Activated T-helper 2 cell treated with anti-CD3 and anti-CD28 coated beads, Interferon-gamma antibody, Interleukin-2, Interleukin-4, amounts not matched to agents 10 μg/mL and 5 μg/mL and 100 μg/mL, durations not matched to agents 14 hours and 24 hours and 36 hours (primary cell): ENCODE data around the gene NOD1. TPM values are rescaled to one million over a fixed set of nuclear protein-coding genes. Genes with fewer than 3 reads are reported as not detected.
"Not testable (repeated sequence)": the region's sequence is repeated elsewhere in the genome, so short reads cannot be mapped to it uniquely, and the experiment has no call there.

Experiments used
- DNase-seq: peaks from one replicate; pipeline ENCODE4 v3.0.0; 2021; ENCODE audit warnings: low spot score
- H3K27ac Mint-ChIP-seq: one replicate; pipeline ENCODE4 v1.8.0; 2021; ENCODE audit warnings: mixed read lengths
- H3K27me3 Mint-ChIP-seq: one replicate; pipeline ENCODE4 v1.8.0; 2021; ENCODE audit warnings: low read depth, mixed read lengths
- H3K36me3 Mint-ChIP-seq: one replicate; pipeline ENCODE4 v1.8.0; 2021; ENCODE audit warnings: low read depth, mixed read lengths
- H3K4me1 Mint-ChIP-seq: one replicate; pipeline ENCODE4 v1.8.0; 2021; ENCODE audit warnings: low read depth, mixed read lengths
- H3K4me3 Mint-ChIP-seq: one replicate; pipeline ENCODE4 v1.8.0; 2021; ENCODE audit warnings: low read depth, mild to moderate bottlenecking, moderate library complexity, mixed read lengths
- H3K9me3 Mint-ChIP-seq: one replicate; pipeline ENCODE4 v1.8.0; 2021; ENCODE audit warnings: mixed read lengths
- intact Hi-C: fragments of 100-400 bp; cut with micrococcal nuclease; formaldehyde crosslinking; loops from one replicate; pipeline ENCODE4 v1.15.1; 2023
- total RNA-seq: library from RNA; stranded (reverse); gene quantifications from 2 replicates; pipeline ENCODE4 v1.2.3, GENCODE V29; 2022

NOD1 gene
- total RNA-seq, 1 donor from 2014 or later: 14.8 TPM

DNA sequence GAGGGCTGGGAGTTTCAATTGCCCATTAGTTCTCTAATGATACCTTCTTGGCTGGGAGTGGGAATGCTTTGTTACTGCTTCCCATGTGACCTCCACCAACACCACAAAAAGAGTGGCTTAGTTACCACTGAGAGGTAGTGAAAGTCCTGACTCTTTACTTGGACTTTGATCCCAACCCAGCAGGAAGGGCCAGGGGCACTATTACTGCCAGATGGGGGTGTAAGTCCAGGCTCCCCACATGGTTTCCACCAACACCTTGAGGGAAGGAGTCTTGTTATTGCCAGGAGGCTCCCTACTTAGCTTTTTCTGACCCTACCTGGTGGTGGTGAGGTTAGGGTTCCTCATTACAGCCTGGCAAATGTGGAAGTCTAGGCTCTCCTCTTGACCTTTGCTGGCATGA is 14.6 kb upstream of the NOD1 start:
- intact Hi-C loops: no loop called here
- no peak for DNase-seq
- H3K4me3 Mint-ChIP-seq: no peak overlapping the region
- peaks cover 25% of the 10 kb centered on the region for H3K9me3 Mint-ChIP-seq
- peaks cover 2% of the 10 kb centered on the region for H3K4me1 Mint-ChIP-seq
- no peak overlapping the region for H3K27ac Mint-ChIP-seq
- H3K27me3 Mint-ChIP-seq: peaks cover 6% of the 10 kb centered on the region
- H3K36me3 Mint-ChIP-seq: peaks cover 28% of the 10 kb centered on the region

- intact Hi-C loops: no loop called here
- Mint-ChIP-seq H3K27me3 (peaks cover 15% of the 10 kb centered on the region), H3K4me3 (no peak overlapping the region), H3K9me3 (peaks cover 25% of the 10 kb centered on the region), H3K27ac (no peak overlapping the region), H3K36me3 (peaks cover 20% of the 10 kb centered on the region), H3K4me1 (peaks cover 2% of the 10 kb centered on the region)
- no peak for DNase-seq
Observed at GRCh38 chr7:30491417-30491816, 12.8 kb upstream of the NOD1 start.

DNA sequence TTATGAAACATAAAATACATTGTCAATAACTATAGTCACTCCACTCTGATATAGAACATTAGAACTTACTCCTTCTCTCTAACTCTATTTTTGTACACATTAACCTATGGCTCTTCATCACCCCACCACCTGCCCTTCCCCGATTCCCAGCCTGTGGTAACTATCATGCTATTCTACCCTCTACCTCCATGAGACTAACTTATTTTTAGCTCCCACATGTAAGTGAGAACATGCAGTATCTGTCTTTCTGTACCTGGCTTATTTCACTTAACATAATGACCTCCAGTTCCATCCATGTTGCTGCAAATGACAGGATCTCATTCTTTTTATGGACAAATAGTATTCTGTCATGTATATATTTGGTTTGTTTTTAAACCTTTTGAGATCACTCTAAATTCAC is 8.8 kb upstream of the NOD1 start:
- no peak for DNase-seq
- Mint-ChIP-seq H3K4me3 (no peak overlapping the region), H3K27ac (no peak overlapping the region), H3K9me3 (peaks cover 15% of the 10 kb centered on the region), H3K27me3 (peaks cover 19% of the 10 kb centered on the region), H3K36me3 (no peaks in the 10 kb centered on the region), H3K4me1 (no peaks in the 10 kb centered on the region)
- intact Hi-C loops: no loop called here

GRCh38 chr7:30485667-30486066 is 7.1 kb upstream of the NOD1 start:
- intact Hi-C loops: no loop called here
- no peak overlapping the region for H3K4me3 Mint-ChIP-seq
- no peaks in the 10 kb centered on the region for H3K9me3 Mint-ChIP-seq
- H3K36me3 Mint-ChIP-seq: no peaks in the 10 kb centered on the region
- peaks cover 17% of the 10 kb centered on the region for H3K27me3 Mint-ChIP-seq
- H3K27ac Mint-ChIP-seq: no peak overlapping the region
- no peak for DNase-seq
- H3K4me1 Mint-ChIP-seq: no peaks in the 10 kb centered on the region

- DNase-seq, H3K27ac Mint-ChIP-seq, intact Hi-C loops, H3K36me3 Mint-ChIP-seq, H3K4me3 Mint-ChIP-seq, H3K9me3 Mint-ChIP-seq, H3K27me3 Mint-ChIP-seq: not testable (repeated sequence)
- peaks cover 25% of the 10 kb centered on the region for H3K4me1 Mint-ChIP-seq
Observed at GRCh38 chr7:30481416-30481815, 2.8 kb upstream of the NOD1 start.

- Mint-ChIP-seq H3K4me3 (peak overlapping the region; percentile 91), H3K9me3 (no peaks in the 10 kb centered on the region), H3K27me3 (no peaks in the 10 kb centered on the region), H3K27ac (peak overlapping the region; percentile 80), H3K36me3 (peaks cover 6% of the 10 kb centered on the region), H3K4me1 (peaks cover 44% of the 10 kb centered on the region)
- intact Hi-C loops: loop anchor here (1.0 to 5.0 kb wide), 6 partner anchors 115 to 451 kb away; partner anchors contain the start of genes GARS1, PLEKHA8 and ZNRF2
- peak; percentile 26 for DNase-seq
Observed at GRCh38 chr7:30479202-30480120, 877 bp upstream of the NOD1 start.

- intact Hi-C loops: loop anchor here (5.0 kb wide), 1 partner anchor 129 kb away; no protein-coding TSS in a partner anchor
- Mint-ChIP-seq H3K27ac (peak overlapping the region; percentile 54), H3K9me3 (no peaks in the 10 kb centered on the region), H3K4me1 (peaks cover 68% of the 10 kb centered on the region), H3K27me3 (no peaks in the 10 kb centered on the region), H3K4me3 (peak overlapping the region; percentile 59), H3K36me3 (peaks cover 31% of the 10 kb centered on the region)
- DNase-seq: peak; percentile 7
Observed at GRCh38 chr7:30476459-30477145, 2.0 kb downstream of the NOD1 start.

DNA sequence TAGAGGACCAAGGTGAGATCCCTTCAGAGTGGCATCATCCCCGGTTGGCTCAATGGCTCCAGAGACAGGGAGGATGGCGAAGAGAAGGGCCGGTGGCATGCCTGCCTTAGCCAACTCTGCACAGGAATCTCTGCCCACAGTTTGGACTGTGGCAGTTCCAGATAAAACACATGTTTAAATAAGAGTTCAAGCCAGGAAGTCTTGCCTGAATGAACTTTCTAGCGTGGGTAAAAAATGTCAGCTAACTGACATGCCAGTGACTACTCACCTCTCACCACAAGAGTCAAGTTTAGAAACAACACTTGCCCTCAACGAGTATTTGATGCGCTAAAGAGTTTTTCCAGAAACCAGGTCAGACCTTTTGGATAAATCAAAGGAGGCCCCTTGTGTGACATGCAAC is 3.0 kb downstream of the NOD1 start:
- H3K9me3 Mint-ChIP-seq: no peaks in the 10 kb centered on the region
- H3K36me3 Mint-ChIP-seq: peaks cover 32% of the 10 kb centered on the region
- DNase-seq: peak; percentile 7
- intact Hi-C loops: loop anchor here (5.0 kb wide), 1 partner anchor 128 kb away; no protein-coding TSS in a partner anchor
- H3K4me1 Mint-ChIP-seq: peaks cover 76% of the 10 kb centered on the region
- peak overlapping the region; percentile 54 for H3K27ac Mint-ChIP-seq
- H3K4me3 Mint-ChIP-seq: peak overlapping the region; percentile 35
- H3K27me3 Mint-ChIP-seq: no peaks in the 10 kb centered on the region

GRCh38 chr7:30474893-30475292 is 3.7 kb downstream of the NOD1 start:
- intact Hi-C loops: loop anchor here (5.0 kb wide), 1 partner anchor 128 kb away; no protein-coding TSS in a partner anchor
- Mint-ChIP-seq H3K27ac (peak overlapping the region; percentile 25), H3K4me3 (no peak overlapping the region)

GRCh38 chr7:30474485-30474884 is 4.1 kb downstream of the NOD1 start:
- H3K27me3 Mint-ChIP-seq: no peaks in the 10 kb centered on the region
- H3K4me1 Mint-ChIP-seq: peaks cover 73% of the 10 kb centered on the region
- peaks cover 40% of the 10 kb centered on the region for H3K36me3 Mint-ChIP-seq
- intact Hi-C loops: no loop called here
- peak overlapping the region; percentile 56 for H3K27ac Mint-ChIP-seq
- no peak overlapping the region for H3K4me3 Mint-ChIP-seq
- H3K9me3 Mint-ChIP-seq: no peaks in the 10 kb centered on the region
- DNase-seq: peak; percentile 4

More at GRCh38 chr7:30474893-30475292, 3.7 kb downstream of the NOD1 start:
- Mint-ChIP-seq H3K9me3 (no peaks in the 10 kb centered on the region), H3K4me1 (peaks cover 76% of the 10 kb centered on the region), H3K27me3 (no peaks in the 10 kb centered on the region), H3K36me3 (peaks cover 39% of the 10 kb centered on the region)
- peak; percentile 2 for DNase-seq

DNA sequence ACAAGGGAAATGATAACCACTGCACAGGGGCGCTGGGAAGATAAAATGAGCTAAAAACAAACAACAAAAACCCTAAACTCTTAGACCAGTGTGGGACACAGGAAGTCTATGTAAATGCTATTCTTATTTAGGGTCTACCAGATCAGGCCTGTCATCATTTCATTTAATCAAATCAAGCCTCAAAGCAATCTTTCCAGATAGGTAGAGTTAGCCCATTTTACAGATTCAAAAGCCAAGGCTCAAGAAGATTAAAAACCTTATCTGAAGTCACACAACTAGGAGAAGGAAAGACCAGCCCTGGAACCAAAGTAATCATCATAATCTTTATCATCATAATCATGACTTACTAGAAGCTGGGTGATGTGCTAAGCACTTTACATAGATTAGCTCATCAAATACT is 4.7 kb downstream of the NOD1 start:
- DNase-seq: no peak
- H3K36me3 Mint-ChIP-seq: peaks cover 40% of the 10 kb centered on the region
- intact Hi-C loops: no loop called here
- no peak overlapping the region for H3K4me3 Mint-ChIP-seq
- H3K27me3 Mint-ChIP-seq: no peaks in the 10 kb centered on the region
- no peaks in the 10 kb centered on the region for H3K9me3 Mint-ChIP-seq
- peaks cover 71% of the 10 kb centered on the region for H3K4me1 Mint-ChIP-seq
- peak overlapping the region; percentile 56 for H3K27ac Mint-ChIP-seq

GRCh38 chr7:30472784-30473775 is 5.5 kb downstream of the NOD1 start:
- intact Hi-C loops: no loop called here
- Mint-ChIP-seq H3K4me1 (peaks cover 78% of the 10 kb centered on the region), H3K9me3 (no peaks in the 10 kb centered on the region), H3K36me3 (peaks cover 40% of the 10 kb centered on the region), H3K4me3 (no peak overlapping the region), H3K27ac (peak overlapping the region; percentile 26), H3K27me3 (no peaks in the 10 kb centered on the region)
- no peak for DNase-seq
